K562 (cell line): ENCODE results near the gene CETN1. TPM values are rescaled to one million over a fixed set of nuclear protein-coding genes. Genes with fewer than 3 reads are reported as not detected.

ENCODE experiments used
- ASH1L ChIP-seq: fragments of 450-650 bp; IDR thresholded peaks from 2 replicates; pipeline ENCODE4 v1.6.1; 2018; ENCODE audit warnings: borderline replicate concordance, mild to moderate bottlenecking, low read depth; ENCODE audit not compliant: partially characterized antibody
- CHD7 ChIP-seq: fragments of 200-600 bp; sonication (generic); IDR thresholded peaks from one replicate; pipeline ENCODE4 v1.6.1; 2012; ENCODE audit warnings: mild to moderate bottlenecking, low read depth, low read length, inconsistent platforms
- FOS ChIP-seq: IDR thresholded peaks from 3 replicates; pipeline ENCODE4 v1.6.1; 2011; ENCODE audit not compliant: insufficient read length; ENCODE audit errors: extremely low read depth
- HMBOX1 ChIP-seq: sonication (generic); IDR thresholded peaks from 2 replicates; pipeline ENCODE4 v1.6.1; 2016
- OTX1 ChIP-seq: fragments of 450-650 bp; formaldehyde crosslinking; IDR thresholded peaks from 2 replicates; pipeline ENCODE4 v1.4.0; 2022; ENCODE audit warnings: mild to moderate bottlenecking
- SUPT5H ChIP-seq: fragments of 450-650 bp; IDR thresholded peaks from 2 replicates; pipeline ENCODE4 v1.6.1; 2016
- ZFX ChIP-seq: sonication (generic); formaldehyde crosslinking; IDR thresholded peaks from 2 replicates; pipeline ENCODE4 v1.8.0; 2022; ENCODE audit warnings: mild to moderate bottlenecking, missing genetic modification reagents, moderate library complexity
- ZNF354B ChIP-seq: fragments of 250-450 bp; sonication (Bioruptor Pico); IDR thresholded peaks from 2 replicates; pipeline ENCODE4 v1.4.0; 2020
- ZNF395 ChIP-seq: fragments of 200-800 bp; sonication (Bioruptor generic); IDR thresholded peaks from 2 replicates; pipeline ENCODE4 v1.6.1; 2017; ENCODE audit warnings: missing genetic modification characterization, missing compliant biosample characterization
- ZNF589 ChIP-seq: fragments of 200-800 bp; sonication (Bioruptor generic); IDR thresholded peaks from 2 replicates; pipeline ENCODE4 v1.6.1; 2016; ENCODE audit warnings: low read depth, missing genetic modification characterization, missing compliant biosample characterization
- polyA plus RNA-seq, 8 experiments: library from polyadenylated mRNA; depleted of rRNA in 4 of 8; stranded (reverse) in 5 of 8; unstranded in 3 of 8; fragments of >200 nt; fragmentation: Nextera tagmentation in 2 of 8; fragmentation: Illumina TruSeq in 1 of 8; extraction: Ambion mirVana in 2 of 8; extraction: Trizol in 1 of 8; gene quantifications; 2 replicates each; pipeline versions ENCODE4 v1.2.1 to v1.2.3, GENCODE V29; 2011 to 2014; ENCODE audit warnings: inconsistent platforms in 1 of 8, missing spikeins in 1 of 8
- total RNA-seq, 7 experiments: library from RNA; depleted of rRNA in 6 of 7; stranded (reverse); fragments of >200 nt in 6 of 7; fragmentation: Illumina TruSeq in 2 of 7; extraction: Trizol in 2 of 7; gene quantifications; 2 replicates each; pipeline versions ENCODE4 v1.2.1 to v1.2.3, GENCODE V29; 2011 to 2021; ENCODE audit warnings: low replicate concordance in 1 of 7
- TF ChIP-seq, protein P1 (sequence below): IDR thresholded peaks from 2 replicates; pipeline ENCODE4 v1.6.1; 2016; ENCODE audit warnings: missing genetic modification characterization, missing compliant biosample characterization

The CETN1 gene
- total and polyA plus RNA-seq, 9 of the 15 experiments (the other 6 are each of a cell fraction or from before 2014, with no cell fraction given): 0.07 to 0.34 (median 0.19) TPM; not detected in 3

- TF ChIP-seq, protein P1, sequence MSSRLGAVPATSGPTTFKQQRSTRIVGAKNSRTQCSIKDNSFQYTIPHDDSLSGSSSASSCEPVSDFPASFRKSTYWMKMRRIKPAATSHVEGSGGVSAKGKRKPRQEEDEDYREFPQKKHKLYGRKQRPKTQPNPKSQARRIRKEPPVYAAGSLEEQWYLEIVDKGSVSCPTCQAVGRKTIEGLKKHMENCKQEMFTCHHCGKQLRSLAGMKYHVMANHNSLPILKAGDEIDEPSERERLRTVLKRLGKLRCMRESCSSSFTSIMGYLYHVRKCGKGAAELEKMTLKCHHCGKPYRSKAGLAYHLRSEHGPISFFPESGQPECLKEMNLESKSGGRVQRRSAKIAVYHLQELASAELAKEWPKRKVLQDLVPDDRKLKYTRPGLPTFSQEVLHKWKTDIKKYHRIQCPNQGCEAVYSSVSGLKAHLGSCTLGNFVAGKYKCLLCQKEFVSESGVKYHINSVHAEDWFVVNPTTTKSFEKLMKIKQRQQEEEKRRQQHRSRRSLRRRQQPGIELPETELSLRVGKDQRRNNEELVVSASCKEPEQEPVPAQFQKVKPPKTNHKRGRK (tag): no peak
- no peak for TF ChIP-seq ZNF589 (CRISPR knock-in tag)
- TF ChIP-seq ASH1L: no peak
- TF ChIP-seq ZFX (CRISPR knock-in tag): no peak
- no peak for TF ChIP-seq SUPT5H
- TF ChIP-seq HMBOX1: no peak
- no peak for TF ChIP-seq OTX1 (CRISPR knock-in tag)
- no peak for TF ChIP-seq CHD7
- 0 out of 2 replicates have a peak, but pooled peaks have one; percentile 29 for TF ChIP-seq ZNF395 (CRISPR knock-in tag)
- no peak for TF ChIP-seq FOS
- TF ChIP-seq ZNF354B (CRISPR knock-in tag): no peak
Measured at GRCh38 chr18:629269-630150, 49.3 kb downstream of the CETN1 start (continued).
